ENCODE data around the gene GIMD1. TPM values are rescaled to one million over a fixed set of nuclear protein-coding genes. Genes with fewer than 3 reads are reported as not detected.

The GIMD1 gene
- total RNA-seq, 4 donors from 2014 or later = not detected

DNA sequence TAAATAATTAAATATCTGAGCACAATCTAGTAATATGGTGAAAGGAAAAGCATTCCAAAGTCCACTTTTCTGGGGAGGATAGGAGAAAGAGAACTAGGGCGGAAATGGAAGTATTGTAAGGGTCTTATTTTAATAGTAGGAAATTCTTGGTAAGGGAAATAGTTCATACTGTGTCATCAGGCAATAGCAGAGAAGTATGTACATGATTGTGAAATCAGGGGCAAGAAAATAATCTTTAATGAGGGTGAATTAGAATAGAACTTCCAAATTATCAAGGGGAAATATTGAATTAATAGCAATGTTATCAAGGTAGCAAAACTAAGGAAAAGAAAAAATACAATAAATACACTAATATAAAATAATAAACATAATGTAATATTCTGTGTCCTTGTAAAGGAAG lies 14.8 kb downstream of the GIMD1 start:
- H3K9me3 ChIP-seq = no peaks in the 10 kb centered on the region
- 100% methylated on average over 1 of the region's 1 CpG for WGBS, 2 donors
- no peak overlapping the region for H3K27ac ChIP-seq
- H3K36me3 ChIP-seq = peaks cover 0 to 46% (median 0%) of the 10 kb centered on the region in 3 donors
- no peak overlapping the region for H3K4me3 ChIP-seq
- intact Hi-C loops (cut with DNase I) = no loop called here
- no peaks in the 10 kb centered on the region for H3K4me1 ChIP-seq
- no peak for DNase-seq
- no peak for TF ChIP-seq POLR2A (IDR thresholded peaks at IDR 0.05)
- no peak for TF ChIP-seq CTCF (IDR thresholded peaks at IDR 0.05)
- no peaks in the 10 kb centered on the region for H3K27me3 ChIP-seq

GRCh38 chr4:106351016-106351415 lies 17.6 kb downstream of the GIMD1 start:
- Histone ChIP-seq H3K9me3 (no peaks in the 10 kb centered on the region), H3K4me3 (no peak overlapping the region), H3K27me3 (no peaks in the 10 kb centered on the region), H3K4me1 (no peaks in the 10 kb centered on the region), H3K27ac (no peak overlapping the region), H3K36me3 (peaks cover 0 to 74% (median 0%) of the 10 kb centered on the region in 3 donors)
- DNase-seq = no peak
- TF ChIP-seq CTCF (IDR thresholded peaks at IDR 0.05) = no peak
- TF ChIP-seq POLR2A (IDR thresholded peaks at IDR 0.05) = no peak
- intact Hi-C loops (cut with DNase I) = no loop called here

- H3K4me3 ChIP-seq = no peak overlapping the region
- WGBS, 2 donors = 91 to 97% methylated on average over 1 of the region's 1 CpG
- DNase-seq = no peak
- H3K27me3 ChIP-seq = no peaks in the 10 kb centered on the region
- H3K36me3 ChIP-seq = peaks cover 0 to 84% (median 0%) of the 10 kb centered on the region in 3 donors
- intact Hi-C loops (cut with DNase I) = no loop called here
- H3K27ac ChIP-seq = no peak overlapping the region
- no peaks in the 10 kb centered on the region for H3K9me3 ChIP-seq
- TF ChIP-seq POLR2A (IDR thresholded peaks at IDR 0.05) (no peak), CTCF (IDR thresholded peaks at IDR 0.05) (no peak)
- peaks cover 0 to 13% (median 5%) of the 10 kb centered on the region in 3 donors for H3K4me1 ChIP-seq
Observed at GRCh38 chr4:106347167-106347566, 21.4 kb downstream of the GIMD1 start.

GRCh38 chr4:106344647-106344970 lies 24.0 kb downstream of the GIMD1 start:
- Histone ChIP-seq H3K4me1 (peaks cover 0 to 13% (median 5%) of the 10 kb centered on the region in 3 donors), H3K36me3 (peaks cover 0 to 80% (median 0%) of the 10 kb centered on the region in 3 donors), H3K4me3 (no peak overlapping the region), H3K9me3 (no peaks in the 10 kb centered on the region), H3K27me3 (no peaks in the 10 kb centered on the region), H3K27ac (no peak overlapping the region)
- TF ChIP-seq CTCF (IDR thresholded peaks at IDR 0.05) = no peak
- no peak for TF ChIP-seq POLR2A (IDR thresholded peaks at IDR 0.05)
- intact Hi-C loops (cut with DNase I) = no loop called here
- no peak for DNase-seq
- 33 to 86% methylated on average over 1 of the region's 1 CpG for WGBS, 2 donors

GRCh38 chr4:106343865-106344646 lies 24.5 kb downstream of the GIMD1 start:
- 78 to 91% methylated on average over 2 of the region's 2 CpGs for WGBS, 2 donors
- DNase-seq = no peak
- H3K36me3 ChIP-seq = peaks cover 0 to 80% (median 0%) of the 10 kb centered on the region in 3 donors
- H3K4me3 ChIP-seq = no peak overlapping the region
- TF ChIP-seq POLR2A (IDR thresholded peaks at IDR 0.05) = no peak
- TF ChIP-seq CTCF (IDR thresholded peaks at IDR 0.05) = no peak
- no peaks in the 10 kb centered on the region for H3K9me3 ChIP-seq
- intact Hi-C loops (cut with DNase I) = no loop called here
- H3K27me3 ChIP-seq = no peaks in the 10 kb centered on the region
- H3K27ac ChIP-seq = no peak overlapping the region
- peaks cover 0 to 13% (median 5%) of the 10 kb centered on the region in 3 donors for H3K4me1 ChIP-seq
